Ovary (tissue), 3 donors: ENCODE results near the gene IL36G.

Experiments used
- CTCF ChIP-seq, 3 donors: fragments of 450-650 bp in 2 of 3; fragments of 200-600 bp in 1 of 3; IDR thresholded peaks; one replicate each; pipeline versions ENCODE4 v1.5.1 to v1.8.0; 2016 to 2022; ENCODE audit warnings: antibody characterized with exemption in 3 of 3, mild to moderate bottlenecking in 1 of 3
- EP300 ChIP-seq: sonication (generic); formaldehyde crosslinking; IDR thresholded peaks from one replicate; pipeline ENCODE4 v1.6.1; 2017; ENCODE audit warnings: antibody characterized with exemption
- POLR2A ChIP-seq: fragments of 450-650 bp; IDR thresholded peaks from one replicate; pipeline ENCODE4 v1.6.1; 2017; ENCODE audit warnings: antibody characterized with exemption, mild to moderate bottlenecking, moderate library complexity
- donor health status: DM: no; HTN: no; CAD: no.

- TF ChIP-seq POLR2A, result no peak
- no peak for TF ChIP-seq CTCF (IDR thresholded peaks at IDR 0.05)
- TF ChIP-seq EP300, result no peak
Observed at GRCh38 chr2:113009622-113010021, 31.8 kb downstream of the IL36G start.
